Measurements from ENCODE around the gene SGCD.

GRCh38 chr5:156295431-156295830 is 31.5 kb upstream of the SGCD start:
- TF ChIP-seq EZH2phosphoT487 (IDR thresholded peaks at IDR 0.05; ENCODE audit: borderline replicate concordance) (no peak), CTCF (conservative IDR thresholded peaks at IDR 0.05; ENCODE audit: low read length) (no peak)

All from Loucy (cell line).